BJ (cell line): ENCODE data around the gene OGN. TPM values are rescaled to one million over a fixed set of nuclear protein-coding genes. Genes with fewer than 3 reads are reported as not detected.

ENCODE experiments used
- CTCF ChIA-PET: fragments of 350-600 bp; formaldehyde crosslinking; extraction: SDS; loops from one replicate; lab custom pipeline; 2021; ENCODE audit warnings: antibody characterized with exemption, inconsistent platforms; lab: Yijun Ruan, JAX
- POLR2A ChIA-PET: fragments of 300-600 bp; sonication (Branson Sonifier 250); formaldehyde crosslinking; extraction: SDS; loops from one replicate; lab custom pipeline; 2021; ENCODE audit warnings: antibody characterized with exemption; lab: Charles Lee
- DNase-seq: peaks from one replicate; pipeline ENCODE4 v3.0.0-alpha.2; 2011; ENCODE audit warnings: low read depth
- H3K27me3 ChIP-seq: 2 replicates; pipeline ENCODE4 v1.6.0; 2011; ENCODE audit warnings: low read length; ENCODE audit not compliant: control insufficient read depth, insufficient read depth
- H3K36me3 ChIP-seq: 2 replicates; pipeline ENCODE4 v1.5.1; 2011; ENCODE audit warnings: low read length; ENCODE audit not compliant: control insufficient read depth, insufficient read depth
- H3K4me3 ChIP-seq: 2 replicates; pipeline ENCODE4 v1.5.1; 2011; ENCODE audit warnings: low read depth, mild to moderate bottlenecking, control low read depth, low read length
- polyA plus RNA-seq: library from polyadenylated mRNA; depleted of rRNA; stranded (reverse); fragments of >200 nt; gene quantifications from 2 replicates; pipeline ENCODE4 v1.2.3, GENCODE V29; 2011
- TF ChIP-seq, protein P1 (sequence below): IDR thresholded peaks from 2 replicates; pipeline ENCODE4 v1.5.1; 2011; ENCODE audit warnings: low read depth, mild to moderate bottlenecking, control low read depth, inconsistent platforms, low read length, moderate library complexity; ENCODE audit not compliant: insufficient read depth

OGN gene
- polyA plus RNA-seq, 1 experiment, result not detected

DNA sequence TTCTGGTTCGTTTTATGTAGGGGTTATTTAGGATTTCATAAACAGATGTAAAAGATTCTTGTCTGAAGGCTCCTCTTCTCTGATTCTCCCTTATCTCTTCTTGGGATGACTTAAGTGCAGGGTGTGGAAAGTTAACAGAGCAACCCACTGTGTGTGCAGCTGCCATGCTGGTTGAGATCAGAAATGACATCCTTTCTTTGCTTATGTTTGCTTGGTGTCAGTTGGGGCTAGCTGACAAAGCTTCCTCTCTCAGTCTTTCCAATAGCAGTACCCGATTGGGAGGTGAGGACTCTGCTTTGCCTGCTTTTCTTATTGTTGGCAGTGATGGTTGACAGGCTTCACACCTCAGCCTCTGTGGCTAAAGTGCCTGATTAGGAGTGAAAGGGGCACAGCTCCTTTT is 26.5 kb downstream of the OGN start:
- Histone ChIP-seq H3K4me3 (no peak overlapping the region), H3K36me3 (no peaks in the 10 kb centered on the region), H3K27me3 (no peaks in the 10 kb centered on the region)
- CTCF ChIA-PET, result interaction anchor here (1.2 kb wide), 1 partner anchor 18 kb away, joined by 3 read pairs; no protein-coding TSS in a partner anchor
- POLR2A ChIA-PET, result interaction anchor here (0.6 kb wide), 1 partner anchor 102 kb away, joined by 3 read pairs; no protein-coding TSS in a partner anchor
- TF ChIP-seq, protein P1, sequence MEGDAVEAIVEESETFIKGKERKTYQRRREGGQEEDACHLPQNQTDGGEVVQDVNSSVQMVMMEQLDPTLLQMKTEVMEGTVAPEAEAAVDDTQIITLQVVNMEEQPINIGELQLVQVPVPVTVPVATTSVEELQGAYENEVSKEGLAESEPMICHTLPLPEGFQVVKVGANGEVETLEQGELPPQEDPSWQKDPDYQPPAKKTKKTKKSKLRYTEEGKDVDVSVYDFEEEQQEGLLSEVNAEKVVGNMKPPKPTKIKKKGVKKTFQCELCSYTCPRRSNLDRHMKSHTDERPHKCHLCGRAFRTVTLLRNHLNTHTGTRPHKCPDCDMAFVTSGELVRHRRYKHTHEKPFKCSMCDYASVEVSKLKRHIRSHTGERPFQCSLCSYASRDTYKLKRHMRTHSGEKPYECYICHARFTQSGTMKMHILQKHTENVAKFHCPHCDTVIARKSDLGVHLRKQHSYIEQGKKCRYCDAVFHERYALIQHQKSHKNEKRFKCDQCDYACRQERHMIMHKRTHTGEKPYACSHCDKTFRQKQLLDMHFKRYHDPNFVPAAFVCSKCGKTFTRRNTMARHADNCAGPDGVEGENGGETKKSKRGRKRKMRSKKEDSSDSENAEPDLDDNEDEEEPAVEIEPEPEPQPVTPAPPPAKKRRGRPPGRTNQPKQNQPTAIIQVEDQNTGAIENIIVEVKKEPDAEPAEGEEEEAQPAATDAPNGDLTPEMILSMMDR, result no peak
- DNase-seq, result no peak

DNA sequence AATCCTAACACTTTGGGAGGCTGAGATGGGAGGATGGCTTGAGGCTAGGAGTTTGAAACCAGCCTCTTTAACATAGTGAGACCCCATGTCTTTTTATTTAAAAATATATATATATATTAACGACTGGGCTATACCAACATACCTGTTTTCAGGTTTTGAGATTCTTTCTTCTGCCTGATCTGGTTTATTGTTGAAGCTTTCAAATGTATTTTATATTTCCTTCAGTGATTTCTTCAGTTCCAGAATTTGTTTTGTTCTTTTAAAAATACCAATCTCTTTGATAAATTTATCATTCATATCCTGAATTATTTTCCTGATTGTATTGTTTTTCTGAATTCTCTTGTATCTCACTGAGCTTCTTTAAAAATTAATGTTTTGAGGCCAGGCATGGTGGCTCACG is 31.2 kb downstream of the OGN start:
- TF ChIP-seq, protein P1, result no peak
- CTCF ChIA-PET, result no interaction called here
- DNase-seq, result no peak
- H3K4me3 ChIP-seq, result no peak overlapping the region
- no peaks in the 10 kb centered on the region for H3K27me3 ChIP-seq
- POLR2A ChIA-PET, result no interaction called here
- no peaks in the 10 kb centered on the region for H3K36me3 ChIP-seq

DNA sequence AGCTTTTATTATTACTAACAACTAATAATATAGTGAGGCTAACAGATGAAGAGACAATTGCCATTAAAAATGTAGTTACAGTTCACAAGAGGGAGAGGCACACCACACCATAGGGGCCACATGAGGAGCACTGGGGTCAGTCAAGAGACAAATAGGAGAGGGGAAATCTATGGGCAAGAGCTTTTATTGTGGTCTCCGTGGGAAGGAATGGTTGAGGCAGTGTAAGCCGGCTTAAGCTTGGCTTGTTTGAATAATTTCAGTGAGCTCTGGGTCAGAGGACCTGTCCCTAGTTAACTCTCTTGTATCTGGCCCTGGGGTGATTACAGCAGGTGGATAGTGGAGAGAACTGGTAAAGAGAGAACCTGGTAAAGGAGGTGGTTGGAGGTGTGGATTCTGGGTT is 35.3 kb downstream of the OGN start:
- CTCF ChIA-PET, result interaction anchor here (1.0 kb wide), 1 partner anchor 36 kb away, joined by 3 read pairs; the partner anchor contains the start of gene OGN
- TF ChIP-seq, protein P1, result no peak
- POLR2A ChIA-PET, result no interaction called here

GRCh38 chr9:92360083-92360482 is 44.3 kb downstream of the OGN start:
- Histone ChIP-seq H3K27me3 (no peaks in the 10 kb centered on the region), H3K36me3 (no peaks in the 10 kb centered on the region), H3K4me3 (no peak overlapping the region)
- ChIA-PET CTCF (no interaction called here), POLR2A (no interaction called here)
- TF ChIP-seq, protein P1, result no peak
- DNase-seq, result no peak

More for the DNA sequence above, 35.3 kb downstream of the OGN start:
- DNase-seq, result no peak
- no peaks in the 10 kb centered on the region for H3K36me3 ChIP-seq
- no peaks in the 10 kb centered on the region for H3K27me3 ChIP-seq
- H3K4me3 ChIP-seq, result no peak overlapping the region

DNA sequence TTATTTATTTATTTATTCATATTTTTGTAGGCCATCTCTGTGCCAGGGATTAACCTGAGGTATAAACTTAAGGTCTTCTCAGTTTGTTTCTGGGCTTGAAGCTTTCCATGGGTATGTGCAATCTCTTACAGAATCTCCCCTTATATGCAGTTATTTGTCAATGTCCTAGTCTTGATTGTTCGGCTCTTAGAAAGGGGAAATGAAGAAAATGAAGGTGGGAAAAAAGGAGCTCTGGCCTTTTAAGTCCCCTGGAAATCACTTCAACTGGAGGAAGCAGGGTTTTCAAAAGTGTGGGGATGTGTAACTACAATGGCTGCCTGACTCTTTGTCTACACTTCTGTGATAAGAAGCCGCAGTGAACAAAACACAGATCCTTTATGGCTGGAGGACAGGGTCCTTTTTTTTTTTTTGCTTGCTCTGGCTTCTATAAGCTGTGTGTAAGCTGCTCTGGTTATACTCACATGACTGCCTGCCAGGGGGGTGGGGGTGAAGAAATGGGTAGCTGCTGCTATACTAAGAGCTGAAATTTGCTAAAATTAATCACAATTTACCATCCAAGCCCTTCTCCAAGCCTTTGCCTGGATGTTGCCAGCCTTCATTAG is 44.9 kb downstream of the OGN start:
- H3K27me3 ChIP-seq, result no peaks in the 10 kb centered on the region
- no peak overlapping the region for H3K4me3 ChIP-seq
- H3K36me3 ChIP-seq, result no peaks in the 10 kb centered on the region
- ChIA-PET CTCF (interaction anchor here (0.7 kb wide), 1 partner anchor 18 kb away, joined by 3 read pairs; no protein-coding TSS in a partner anchor), POLR2A (no interaction called here)
- DNase-seq, result no peak
- TF ChIP-seq, protein P1, result no peak
